Left lung (tissue), 10 donors: ENCODE data around the gene SEZ6. TPM values are rescaled to one million over a fixed set of nuclear protein-coding genes. Genes with fewer than 3 reads are reported as not detected.

ENCODE experiments used
- ATAC-seq: fragments of 200-7000 bp; cut with Tn5 transposase; one replicate; pipeline ENCODE4 v1.9.1; 2020; ENCODE audit warnings: moderate library complexity
- DNase-seq, 4 donors: peaks; one replicate each; pipeline ENCODE4 v3.0.0-alpha.2; 2013 to 2020
- H3K27ac ChIP-seq, 2 donors: fragments of 200-600 bp; sonication (generic) in 1 of 2; one replicate each; pipeline versions ENCODE4 v1.5.0 to v1.8.0; 2020 to 2021
- H3K27me3 ChIP-seq, 2 donors: fragments of 200-600 bp; sonication (generic) in 1 of 2; one replicate each; pipeline versions ENCODE4 v1.5.0 to v1.8.0; 2020 to 2021
- H3K36me3 ChIP-seq, 2 donors: fragments of 200-600 bp; sonication (generic) in 1 of 2; one replicate each; pipeline versions ENCODE4 v1.5.0 to v1.8.0; 2020 to 2021
- H3K4me1 ChIP-seq, 2 donors: fragments of 200-600 bp; one replicate each; pipeline ENCODE4 v1.8.0; 2021
- H3K4me3 ChIP-seq, 2 donors: fragments of 200-600 bp; sonication (generic) in 1 of 2; one replicate each; pipeline versions ENCODE4 v1.5.0 to v1.8.0; 2020 to 2021; ENCODE audit warnings: mild to moderate bottlenecking in 1 of 2
- H3K9me3 ChIP-seq, 2 donors: fragments of 200-600 bp; sonication (generic) in 1 of 2; one replicate each; pipeline versions ENCODE4 v1.5.0 to v1.8.0; 2020 to 2021
- CTCF ChIP-seq, 2 donors: fragments of 200-600 bp; sonication (generic) in 1 of 2; IDR thresholded peaks; one replicate each; pipeline versions ENCODE4 v1.5.0 to v1.8.0; 2021; ENCODE audit warnings: antibody characterized with exemption in 2 of 2
- intact Hi-C, 2 donors: fragments of 100-400 bp; cut with DNase I; formaldehyde crosslinking; loops; one replicate each; pipeline versions ENCODE4 v1.11.2 to v1.14.2; 2022
- polyA plus RNA-seq, 6 donors: library from polyadenylated mRNA; unstranded; fragments of 120-200 nt; gene quantifications; one replicate each; pipeline ENCODE4 v1.2.1, GENCODE V29; 2013; ENCODE audit not compliant: insufficient read length in 6 of 6
- total RNA-seq, 2 donors: library from RNA; stranded (reverse); fragmentation: NEBNext Ultra II Directional; extraction: Animal tissue kit (Norgen Biotek cat#: 25700); gene quantifications; one replicate each; pipeline ENCODE4 v1.2.1, GENCODE V29; 2021
- donor health status: DM: no; HTN: yes; CAD: no.
- donor health status: DM: no; HTN: no; CAD: no.

Gene SEZ6
- total and polyA plus RNA-seq, 8 donors = 0.09 to 1.2 (median 0.81) TPM; not detected in 1

GRCh38 chr17:28974451-28974850 is 31.4 kb downstream of the SEZ6 start:
- DNase-seq (no peak), ATAC-seq (no peak)
- no peak for TF ChIP-seq CTCF (IDR thresholded peaks at IDR 0.05)
- Histone ChIP-seq H3K4me1 (peaks cover 5% of the 10 kb centered on the region in 2 donors), H3K27me3 (no peaks in the 10 kb centered on the region), H3K36me3 (no peaks in the 10 kb centered on the region), H3K9me3 (no peaks in the 10 kb centered on the region), H3K27ac (no peak overlapping the region), H3K4me3 (no peak overlapping the region)
- intact Hi-C loops = loop anchor here in 1 of 2 donors (10.0 kb wide), 1 partner anchor 140 kb away; no protein-coding TSS in a partner anchor

GRCh38 chr17:28973425-28973824 is 32.4 kb downstream of the SEZ6 start:
- DNase-seq (peak in 3 of 4 donors; percentile 41 to 79 (median 62)), ATAC-seq (peak; percentile 83)
- no peak overlapping the region for H3K27ac ChIP-seq
- H3K9me3 ChIP-seq = no peaks in the 10 kb centered on the region
- no peaks in the 10 kb centered on the region for H3K27me3 ChIP-seq
- no peak for TF ChIP-seq CTCF (IDR thresholded peaks at IDR 0.05)
- peaks cover 5% of the 10 kb centered on the region in 2 donors for H3K4me1 ChIP-seq
- H3K4me3 ChIP-seq = no peak overlapping the region
- no peaks in the 10 kb centered on the region for H3K36me3 ChIP-seq
- intact Hi-C loops = loop anchor here in 1 of 2 donors (10.0 kb wide), 1 partner anchor 141 kb away; no protein-coding TSS in a partner anchor

- H3K27me3 ChIP-seq = no peaks in the 10 kb centered on the region
- H3K9me3 ChIP-seq = no peaks in the 10 kb centered on the region
- peaks cover 5 to 12% of the 10 kb centered on the region in 2 donors for H3K4me1 ChIP-seq
- no peak overlapping the region for H3K27ac ChIP-seq
- DNase-seq (no peak), ATAC-seq (peak; percentile 14)
- H3K4me3 ChIP-seq = no peak overlapping the region
- intact Hi-C loops = loop anchor here in 1 of 2 donors (10.0 kb wide), 1 partner anchor 142 kb away; no protein-coding TSS in a partner anchor
- no peaks in the 10 kb centered on the region for H3K36me3 ChIP-seq
- no peak for TF ChIP-seq CTCF (IDR thresholded peaks at IDR 0.05)
Observed at GRCh38 chr17:28972437-28972836, 33.4 kb downstream of the SEZ6 start.

- H3K9me3 ChIP-seq = no peaks in the 10 kb centered on the region
- DNase-seq (no peak), ATAC-seq (no peak)
- no peak overlapping the region for H3K27ac ChIP-seq
- TF ChIP-seq CTCF (IDR thresholded peaks at IDR 0.05) = no peak
- no peaks in the 10 kb centered on the region for H3K36me3 ChIP-seq
- no peak overlapping the region for H3K4me3 ChIP-seq
- peaks cover 5 to 21% of the 10 kb centered on the region in 2 donors for H3K4me1 ChIP-seq
- intact Hi-C loops = loop anchor here in 1 of 2 donors (10.0 kb wide), 1 partner anchor 144 kb away; no protein-coding TSS in a partner anchor
- no peaks in the 10 kb centered on the region for H3K27me3 ChIP-seq
Observed at GRCh38 chr17:28970879-28971278, 35.0 kb downstream of the SEZ6 start.

GRCh38 chr17:28969706-28970393 is 36.0 kb downstream of the SEZ6 start:
- Histone ChIP-seq H3K27ac (no peak overlapping the region), H3K36me3 (no peaks in the 10 kb centered on the region), H3K9me3 (no peaks in the 10 kb centered on the region), H3K4me1 (peaks cover 5 to 21% of the 10 kb centered on the region in 2 donors), H3K27me3 (peaks cover 0 to 6% of the 10 kb centered on the region in 2 donors), H3K4me3 (no peak overlapping the region)
- ATAC-seq = no peak
- no peak for TF ChIP-seq CTCF (IDR thresholded peaks at IDR 0.05)
- intact Hi-C loops = loop anchor here (5.0 to 10.0 kb wide), 2 partner anchors 142 to 145 kb away; no protein-coding TSS in a partner anchor
- DNase-seq = no peak
